GM12878 (cell line): Measurements from ENCODE around the gene LIM2. TPM values are rescaled to one million over a fixed set of nuclear protein-coding genes. Genes with fewer than 3 reads are reported as not detected.

Experiments
- CHD2 ChIP-seq: IDR thresholded peaks from 2 replicates; pipeline ENCODE4 v1.6.1; 2011; ENCODE audit warnings: low read depth, low read length, improper control_type of control experiment, borderline replicate concordance
- DPF2 ChIP-seq: fragments of 450-650 bp; IDR thresholded peaks from 2 replicates; pipeline ENCODE4 v1.6.1; 2017; ENCODE audit warnings: mild to moderate bottlenecking
- HSF1 ChIP-seq: fragments of 150-350 bp; IDR thresholded peaks from 2 replicates; pipeline ENCODE4 v1.6.1; 2014; ENCODE audit warnings: mild to moderate bottlenecking, low read depth, low read length
- LARP7 ChIP-seq: fragments of 450-650 bp; IDR thresholded peaks from 2 replicates; pipeline ENCODE4 v1.6.1; 2017; ENCODE audit warnings: mild to moderate bottlenecking
- PKNOX1 ChIP-seq: fragments of 450-650 bp; IDR thresholded peaks from 2 replicates; pipeline ENCODE4 v1.6.1; 2016; ENCODE audit warnings: mild to moderate bottlenecking
- RB1 ChIP-seq: fragments of 450-650 bp; formaldehyde crosslinking; IDR thresholded peaks from 2 replicates; pipeline ENCODE4 v1.6.1; 2017; ENCODE audit warnings: mild to moderate bottlenecking, borderline replicate concordance
- RELB ChIP-seq: fragments of 450-650 bp; IDR thresholded peaks from 2 replicates; pipeline ENCODE4 v1.6.1; 2017; ENCODE audit warnings: low read depth, mild to moderate bottlenecking, moderate library complexity
- SUPT20H ChIP-seq: IDR thresholded peaks from 2 replicates; pipeline ENCODE4 v1.6.1; 2011; ENCODE audit warnings: low read depth, mild to moderate bottlenecking, low read length, moderate library complexity, borderline replicate concordance; ENCODE audit not compliant: control insufficient read depth
- ZBTB11 ChIP-seq: fragments of 450-650 bp; formaldehyde crosslinking; IDR thresholded peaks from 2 replicates; pipeline ENCODE4 v1.5.0; 2022; ENCODE audit warnings: mild to moderate bottlenecking, missing genetic modification characterization
- ZNF687 ChIP-seq: fragments of 450-650 bp; IDR thresholded peaks from 2 replicates; pipeline ENCODE4 v1.6.1; 2017; ENCODE audit warnings: mild to moderate bottlenecking, moderate library complexity
- polyA plus RNA-seq, 11 experiments: library from polyadenylated mRNA; depleted of rRNA in 4 of 11; unstranded in 6 of 11; stranded (reverse) in 5 of 11; fragments of >200 nt; fragmentation: Nextera tagmentation in 4 of 11; fragmentation: Illumina TruSeq in 1 of 11; extraction: Ambion mirVana in 4 of 11; extraction: Trizol in 1 of 11; gene quantifications; 1 replicate in 1 of 11; 2 replicates in 10 of 11; pipeline versions ENCODE4 v1.2.1 to v1.2.3, GENCODE V29; 2011 to 2016; ENCODE audit warnings: inconsistent platforms in 2 of 11, missing spikeins in 2 of 11, low read depth in 1 of 11
- total RNA-seq, 4 experiments: library from RNA; depleted of rRNA in 3 of 4; stranded (reverse); fragments of >200 nt in 3 of 4; fragmentation: Illumina TruSeq in 1 of 4; extraction: Trizol in 1 of 4; gene quantifications; 2 replicates each; pipeline versions ENCODE4 v1.2.1 to v1.2.3, GENCODE V29; 2013 to 2021

LIM2 gene
- total and polyA plus RNA-seq, 10 of the 15 experiments (the other 5 are each of a cell fraction or from before 2014, with no cell fraction given), result not detected

- TF ChIP-seq ZBTB11 (CRISPR knock-in tag) (no peak), ZNF687 (0 out of 2 replicates have a peak, but pooled peaks have one; percentile 7), PKNOX1 (peak; percentile 99), CHD2 (peak; percentile 95), RB1 (no peak), RELB (peak; percentile 92), LARP7 (no peak), SUPT20H (no peak), DPF2 (peak; percentile 65; the same call in 1 of the 2 replicates), HSF1 (no peak)
Measured at GRCh38 chr19:51394050-51394836, 6.5 kb upstream of the LIM2 start (continued).
